Eye (tissue), 1 donor: Measurements from ENCODE around the gene FBXL13.
"Not testable (repeated sequence)": the region's sequence is repeated elsewhere in the genome, so short reads cannot be mapped to it uniquely, and the experiment has no call there.

Source experiments
- DNase-seq: peaks from one replicate; pipeline ENCODE4 v3.0.0-alpha.2; 2015

Gene FBXL13

GRCh38 chr7:102811942-102812678 lies 262.5 kb downstream of the FBXL13 start:
- DNase-seq: no peak

- DNase-seq: no peak
Measured at GRCh38 chr7:102810916-102811315, 263.7 kb downstream of the FBXL13 start.

DNA sequence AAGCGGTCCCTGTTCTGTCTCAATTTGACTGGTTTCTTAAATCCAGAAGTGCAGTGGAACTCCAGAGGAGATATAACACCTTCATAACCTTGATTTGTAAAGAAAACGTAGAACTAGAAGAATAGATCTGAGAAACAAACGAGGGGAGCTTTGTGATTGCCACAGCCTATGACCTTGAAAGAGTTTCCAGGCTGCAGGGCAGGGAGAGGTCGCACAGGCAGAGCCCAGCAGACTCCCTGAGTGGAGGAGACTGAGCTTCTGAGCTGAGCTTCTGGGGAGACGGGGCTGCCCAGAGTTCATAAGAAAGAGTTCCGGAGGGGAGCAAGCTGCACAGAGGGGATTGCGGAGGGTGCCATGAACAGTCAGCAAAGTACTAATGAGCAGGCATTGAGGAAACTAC lies 268.0 kb downstream of the FBXL13 start:
- no peak for DNase-seq

DNA sequence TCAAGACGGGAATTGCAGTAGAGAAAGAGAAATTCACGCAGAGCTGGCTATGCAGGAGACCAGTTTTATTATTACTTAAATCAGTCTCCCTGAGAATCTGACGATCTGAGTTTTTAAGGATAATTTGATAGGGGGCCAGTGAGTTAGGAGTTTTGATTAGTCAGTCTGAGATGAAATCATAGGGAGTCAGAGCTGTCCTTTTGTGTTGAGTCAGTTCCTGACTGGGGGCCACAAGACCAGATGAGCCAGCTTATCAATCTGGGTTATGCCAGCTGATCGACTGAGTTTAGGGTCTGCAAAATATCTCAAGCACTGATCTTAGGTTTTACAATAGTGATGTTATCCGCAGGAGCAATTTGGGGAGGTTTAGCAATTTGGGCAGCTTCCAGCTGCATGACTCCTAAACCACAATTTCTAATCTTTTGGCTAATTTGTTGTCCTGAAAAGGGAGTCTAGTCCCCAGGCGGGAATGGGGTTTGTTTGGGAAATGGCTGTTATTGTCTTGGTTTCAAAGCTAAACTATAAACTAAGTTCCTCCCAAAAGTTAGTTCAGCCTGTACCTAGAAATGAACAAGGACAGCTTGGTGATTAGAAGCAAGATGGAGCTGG lies 278.5 kb downstream of the FBXL13 start:
- not testable (repeated sequence) for DNase-seq

DNA sequence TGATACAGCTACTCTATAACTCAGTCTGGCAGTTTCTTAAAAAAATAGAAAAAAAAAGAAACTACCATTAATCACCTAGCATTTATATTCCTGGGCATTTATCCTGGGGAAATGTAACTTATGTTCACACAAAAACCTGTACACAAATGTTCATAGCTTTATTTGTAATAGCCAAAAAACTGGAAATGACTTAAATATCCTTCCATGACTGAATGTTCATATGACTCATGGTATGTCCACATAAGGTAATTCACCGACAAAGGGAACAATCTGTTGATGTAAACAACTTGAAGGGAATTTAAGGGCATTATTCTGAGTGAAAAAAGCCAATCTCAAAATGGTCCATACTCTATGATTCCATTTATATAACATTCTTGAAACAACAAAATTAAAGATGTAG lies 280.0 kb downstream of the FBXL13 start:
- DNase-seq: not testable (repeated sequence)

DNA sequence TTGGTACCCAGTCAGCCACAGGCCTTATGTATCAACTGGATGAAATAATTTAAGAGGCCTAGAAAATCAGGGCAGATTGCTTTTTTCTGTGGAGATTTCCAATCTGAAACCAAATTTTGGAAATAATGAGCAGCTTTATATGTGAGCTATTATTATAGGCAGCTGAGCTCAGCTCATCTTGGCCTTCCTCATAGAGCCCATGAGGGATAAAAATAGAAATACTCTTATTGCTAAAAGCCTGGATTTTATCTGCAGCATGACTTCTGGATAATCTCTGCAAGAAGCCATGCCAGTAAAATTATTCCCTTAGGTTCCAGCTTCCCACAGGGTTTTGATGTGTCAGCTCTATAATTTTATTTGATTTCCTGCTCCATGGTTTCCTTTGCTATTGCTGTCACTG lies 282.8 kb downstream of the FBXL13 start:
- not testable (repeated sequence) for DNase-seq

GRCh38 chr7:102791367-102791766 lies 283.2 kb downstream of the FBXL13 start:
- DNase-seq: not testable (repeated sequence)

DNA sequence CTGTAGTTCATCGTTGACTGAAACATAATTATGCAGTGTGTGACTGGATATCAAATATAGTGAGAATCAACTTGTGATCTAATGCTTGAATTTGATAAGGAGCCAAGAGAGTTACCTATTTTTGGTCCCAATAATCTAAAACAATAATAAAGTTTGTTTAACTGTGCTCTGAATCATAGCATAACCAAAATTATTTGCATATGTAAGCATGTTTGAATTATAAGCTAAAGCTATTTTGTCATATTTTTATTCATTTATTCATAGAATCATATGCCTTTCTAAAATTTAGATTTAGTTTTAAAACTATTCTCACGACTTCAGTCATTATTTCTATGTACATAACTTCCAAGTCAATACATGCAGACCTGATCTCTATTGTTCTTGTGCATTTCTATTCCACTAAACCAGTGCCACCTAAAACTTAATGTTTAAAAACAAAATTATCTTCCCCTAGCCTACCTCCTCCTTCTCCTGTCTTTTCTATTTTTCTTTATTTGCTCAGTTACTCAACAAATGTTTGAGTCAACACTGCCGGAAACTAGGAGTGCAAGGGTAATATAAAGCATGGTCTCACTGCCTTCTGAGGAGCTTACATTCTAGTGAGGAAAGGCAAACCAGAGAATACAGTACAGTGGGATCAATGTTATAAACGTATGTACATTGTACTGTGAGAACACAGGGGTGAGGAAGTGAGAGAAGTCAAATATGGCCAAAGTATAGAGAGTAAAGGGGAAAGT lies 284.1 kb downstream of the FBXL13 start:
- not testable (repeated sequence) for DNase-seq

DNA sequence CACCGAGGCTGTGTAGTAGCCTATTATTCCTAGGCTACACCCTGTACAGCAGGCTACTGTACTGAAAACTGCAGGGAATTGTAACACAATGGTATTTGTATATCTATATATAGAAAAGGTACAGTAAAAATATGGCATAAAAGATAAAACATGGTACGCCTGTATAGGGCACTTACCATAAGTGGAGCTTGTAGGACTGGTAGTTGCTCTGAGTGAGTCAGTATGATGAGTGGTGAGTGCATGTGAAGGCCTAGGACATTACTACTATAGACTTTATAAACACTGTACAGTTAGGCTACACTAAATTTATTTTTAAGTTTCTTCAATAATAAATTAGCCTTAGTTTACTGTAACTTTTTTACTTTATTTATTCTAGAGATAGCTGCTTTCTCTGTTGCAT lies 285.8 kb downstream of the FBXL13 start:
- DNase-seq: not testable (repeated sequence)

- not testable (repeated sequence) for DNase-seq
Measured at GRCh38 chr7:102780926-102781325, 293.7 kb downstream of the FBXL13 start.

DNA sequence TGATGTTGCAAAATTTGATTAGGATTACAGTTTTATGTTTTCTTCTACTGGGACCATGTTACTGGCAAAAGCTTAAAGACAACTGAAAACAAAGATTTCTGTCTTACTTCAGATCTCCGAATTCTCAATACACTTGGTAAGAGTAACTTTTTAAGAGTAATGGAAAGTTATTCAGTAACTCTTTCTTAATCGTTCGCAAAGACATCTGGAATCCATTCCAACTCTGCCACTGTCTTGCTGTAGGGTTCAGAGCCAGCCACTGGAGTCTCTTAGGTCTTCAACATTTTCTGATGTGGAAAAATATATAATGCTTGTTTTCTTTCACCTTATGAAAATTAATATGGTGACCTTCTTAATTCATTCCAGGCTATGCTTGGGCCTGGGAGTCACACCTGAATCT lies 295.9 kb downstream of the FBXL13 start:
- DNase-seq: peak; percentile 10

- not testable (repeated sequence) for DNase-seq
Measured at GRCh38 chr7:102776217-102776616, 298.4 kb downstream of the FBXL13 start.

DNA sequence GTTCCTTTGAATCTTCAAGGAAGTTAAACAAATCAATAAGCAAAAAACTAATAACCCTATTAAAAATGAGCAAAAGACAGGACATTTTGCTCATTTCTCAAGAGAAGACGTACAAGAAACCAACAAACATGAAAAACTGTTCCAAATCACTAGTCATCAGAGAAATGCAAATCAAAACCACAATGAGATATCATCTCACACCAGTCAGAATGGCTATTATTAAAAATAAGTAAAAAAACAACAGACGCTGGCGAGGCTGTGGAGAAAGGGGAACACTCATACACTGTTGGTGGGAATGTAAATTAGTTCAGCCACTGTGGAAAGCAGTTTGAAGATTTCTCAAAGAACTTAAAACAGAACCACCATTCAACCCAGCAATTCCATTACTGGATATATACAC lies 304.1 kb downstream of the FBXL13 start:
- DNase-seq: not testable (repeated sequence)

DNA sequence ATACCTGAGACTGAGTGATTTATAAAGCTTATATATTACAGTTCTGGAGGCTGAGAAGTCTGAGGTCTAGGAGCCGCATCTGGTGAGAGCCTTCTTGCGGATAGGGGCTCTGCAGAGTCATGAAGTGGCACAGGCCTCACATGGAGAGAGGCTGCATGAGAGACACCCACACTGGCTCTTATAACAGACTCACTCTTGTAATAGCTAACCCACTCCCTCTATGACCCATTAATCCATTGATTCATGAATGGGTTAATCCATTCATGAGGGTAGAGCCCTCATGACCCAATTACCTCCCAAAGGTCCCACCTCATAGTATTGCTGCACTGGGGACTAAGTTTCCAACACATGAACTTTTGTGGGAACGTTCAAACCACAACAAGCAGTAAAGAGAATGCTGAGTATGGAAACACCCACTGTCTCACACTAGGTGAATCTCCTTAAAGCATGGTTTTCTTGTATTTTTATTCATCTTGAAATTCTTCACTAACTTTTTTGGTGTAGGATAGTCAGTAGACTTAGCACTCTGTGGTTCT lies 304.9 kb downstream of the FBXL13 start:
- not testable (repeated sequence) for DNase-seq

- DNase-seq: not testable (repeated sequence)
Measured at GRCh38 chr7:102763295-102763905, 311.2 kb downstream of the FBXL13 start.
